ENCODE measurements around the gene ITPKA. TPM values are rescaled to one million over a fixed set of nuclear protein-coding genes. Genes with fewer than 3 reads are reported as not detected.
"Not testable (repeated sequence)": the region's sequence is repeated elsewhere in the genome, so short reads cannot be mapped to it uniquely, and the experiment has no call there.

ITPKA gene
- total RNA-seq, 1 donor from 2014 or later: 1.0 TPM

DNA sequence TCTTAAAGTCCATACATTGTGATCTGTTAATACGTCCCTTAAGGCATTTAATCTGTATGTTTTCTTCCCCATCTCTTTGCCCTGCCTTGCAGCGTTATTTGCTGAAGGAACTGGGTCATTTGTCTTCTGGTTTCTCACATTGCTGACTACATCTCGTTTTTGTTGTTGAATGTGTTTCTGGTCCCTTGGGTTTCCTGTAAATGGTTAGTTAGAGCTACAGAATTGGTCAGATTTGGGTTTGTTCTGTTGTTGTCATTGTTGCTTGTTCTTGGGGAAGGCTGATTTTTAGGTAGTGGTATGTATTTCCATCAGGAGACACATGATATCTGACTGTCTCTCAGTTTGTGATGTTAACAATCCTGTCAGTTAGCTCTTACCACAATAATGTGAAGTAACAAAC, 27.0 kb upstream of the ITPKA start:
- TF ChIP-seq, protein P1, sequence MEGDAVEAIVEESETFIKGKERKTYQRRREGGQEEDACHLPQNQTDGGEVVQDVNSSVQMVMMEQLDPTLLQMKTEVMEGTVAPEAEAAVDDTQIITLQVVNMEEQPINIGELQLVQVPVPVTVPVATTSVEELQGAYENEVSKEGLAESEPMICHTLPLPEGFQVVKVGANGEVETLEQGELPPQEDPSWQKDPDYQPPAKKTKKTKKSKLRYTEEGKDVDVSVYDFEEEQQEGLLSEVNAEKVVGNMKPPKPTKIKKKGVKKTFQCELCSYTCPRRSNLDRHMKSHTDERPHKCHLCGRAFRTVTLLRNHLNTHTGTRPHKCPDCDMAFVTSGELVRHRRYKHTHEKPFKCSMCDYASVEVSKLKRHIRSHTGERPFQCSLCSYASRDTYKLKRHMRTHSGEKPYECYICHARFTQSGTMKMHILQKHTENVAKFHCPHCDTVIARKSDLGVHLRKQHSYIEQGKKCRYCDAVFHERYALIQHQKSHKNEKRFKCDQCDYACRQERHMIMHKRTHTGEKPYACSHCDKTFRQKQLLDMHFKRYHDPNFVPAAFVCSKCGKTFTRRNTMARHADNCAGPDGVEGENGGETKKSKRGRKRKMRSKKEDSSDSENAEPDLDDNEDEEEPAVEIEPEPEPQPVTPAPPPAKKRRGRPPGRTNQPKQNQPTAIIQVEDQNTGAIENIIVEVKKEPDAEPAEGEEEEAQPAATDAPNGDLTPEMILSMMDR (IDR thresholded peaks at IDR 0.05; ENCODE audit: unreplicated experiment): no peak
- H3K4me1 Mint-ChIP-seq (ENCODE audit: low read depth): no peaks in the 10 kb centered on the region
- H3K27me3 Mint-ChIP-seq: no peaks in the 10 kb centered on the region
- H3K4me3 Mint-ChIP-seq (ENCODE audit: low read depth): no peak overlapping the region
- no peak for DNase-seq (ENCODE audit: low spot score, unreplicated experiment)
- no peak overlapping the region for H3K27ac Mint-ChIP-seq
- H3K9me3 Mint-ChIP-seq (ENCODE audit: low read depth): no peaks in the 10 kb centered on the region
- peaks cover 35% of the 10 kb centered on the region for H3K36me3 Mint-ChIP-seq (ENCODE audit: insufficient read depth)

DNA sequence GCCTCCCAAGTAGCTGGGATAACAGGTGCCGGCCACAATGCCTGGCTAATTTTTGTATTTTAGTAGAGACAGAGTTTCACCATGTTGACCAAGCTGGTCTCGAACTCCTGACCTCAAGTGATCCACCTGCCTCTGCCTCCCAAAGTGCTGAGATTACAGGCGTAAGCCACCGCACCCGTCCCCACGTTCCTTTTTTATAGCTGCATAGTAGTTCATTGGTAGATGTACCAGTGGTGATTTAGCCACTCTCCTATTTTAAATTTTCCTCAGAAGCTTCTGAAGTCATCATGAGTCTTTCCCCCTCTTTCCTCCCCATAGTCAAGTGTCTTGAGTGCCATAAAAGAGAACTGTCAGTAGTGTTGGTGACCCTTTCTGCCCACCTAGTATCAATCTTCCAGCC, 24.0 kb upstream of the ITPKA start:
- H3K27me3 Mint-ChIP-seq; H3K4me1 Mint-ChIP-seq (ENCODE audit: low read depth); H3K27ac Mint-ChIP-seq; DNase-seq (ENCODE audit: low spot score, unreplicated experiment); H3K4me3 Mint-ChIP-seq (ENCODE audit: low read depth); H3K9me3 Mint-ChIP-seq (ENCODE audit: low read depth): not testable (repeated sequence)
- peaks cover 23% of the 10 kb centered on the region for H3K36me3 Mint-ChIP-seq (ENCODE audit: insufficient read depth)

DNA sequence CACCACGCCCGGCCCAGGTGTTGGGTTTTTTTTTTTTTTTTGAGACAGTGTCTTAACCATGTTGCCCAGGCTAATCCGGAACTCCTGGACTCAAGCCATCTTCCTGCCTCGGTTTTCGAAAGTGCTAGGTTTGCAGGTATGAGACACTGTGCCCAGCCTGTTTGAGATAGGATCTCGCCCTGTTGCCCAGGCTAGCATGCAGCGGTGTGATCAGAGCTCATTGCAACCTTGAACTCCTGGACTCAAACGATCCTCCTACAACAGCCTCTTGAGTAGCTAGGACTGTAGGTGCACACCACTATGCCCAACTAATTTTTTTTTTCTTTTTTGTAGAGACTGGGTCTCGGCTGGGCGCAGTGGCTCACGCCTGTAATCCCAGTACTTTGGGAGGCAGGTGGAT, 20.3 kb upstream of the ITPKA start:
- Mint-ChIP-seq H3K36me3 (ENCODE audit: insufficient read depth) (peaks cover 25% of the 10 kb centered on the region), H3K9me3 (ENCODE audit: low read depth) (no peaks in the 10 kb centered on the region), H3K27me3 (no peaks in the 10 kb centered on the region), H3K4me3 (ENCODE audit: low read depth) (no peak overlapping the region), H3K27ac (no peak overlapping the region), H3K4me1 (ENCODE audit: low read depth) (no peaks in the 10 kb centered on the region)
- TF ChIP-seq, protein P1 (IDR thresholded peaks at IDR 0.05; ENCODE audit: unreplicated experiment): no peak
- no peak for DNase-seq (ENCODE audit: low spot score, unreplicated experiment)

DNA sequence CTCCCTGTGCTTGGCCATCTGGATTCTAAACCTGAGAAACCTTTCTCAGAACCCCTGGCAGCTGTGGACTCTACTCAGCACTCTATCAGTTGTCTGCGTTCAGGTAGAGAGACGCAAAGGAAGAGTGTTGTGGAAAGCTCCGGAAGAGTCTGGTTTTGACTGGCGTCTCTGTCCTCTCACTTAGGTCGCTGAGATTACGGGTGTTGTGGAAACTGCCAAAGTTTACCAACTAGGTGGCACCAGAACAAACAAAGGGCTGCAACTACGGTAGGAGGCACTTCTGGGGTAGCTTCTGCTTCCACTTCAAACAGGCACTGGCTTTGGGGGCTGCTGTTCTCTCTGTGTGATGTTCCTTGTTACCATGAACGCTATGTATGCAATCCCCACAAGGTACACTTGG, 19.2 kb upstream of the ITPKA start:
- H3K9me3 Mint-ChIP-seq (ENCODE audit: low read depth): no peaks in the 10 kb centered on the region
- H3K27me3 Mint-ChIP-seq: no peaks in the 10 kb centered on the region
- H3K4me3 Mint-ChIP-seq (ENCODE audit: low read depth): no peak overlapping the region
- no peak overlapping the region for H3K27ac Mint-ChIP-seq
- DNase-seq (ENCODE audit: low spot score, unreplicated experiment): no peak
- H3K4me1 Mint-ChIP-seq (ENCODE audit: low read depth): no peaks in the 10 kb centered on the region
- TF ChIP-seq, protein P1 (IDR thresholded peaks at IDR 0.05; ENCODE audit: unreplicated experiment): no peak
- peaks cover 20% of the 10 kb centered on the region for H3K36me3 Mint-ChIP-seq (ENCODE audit: insufficient read depth)

DNA sequence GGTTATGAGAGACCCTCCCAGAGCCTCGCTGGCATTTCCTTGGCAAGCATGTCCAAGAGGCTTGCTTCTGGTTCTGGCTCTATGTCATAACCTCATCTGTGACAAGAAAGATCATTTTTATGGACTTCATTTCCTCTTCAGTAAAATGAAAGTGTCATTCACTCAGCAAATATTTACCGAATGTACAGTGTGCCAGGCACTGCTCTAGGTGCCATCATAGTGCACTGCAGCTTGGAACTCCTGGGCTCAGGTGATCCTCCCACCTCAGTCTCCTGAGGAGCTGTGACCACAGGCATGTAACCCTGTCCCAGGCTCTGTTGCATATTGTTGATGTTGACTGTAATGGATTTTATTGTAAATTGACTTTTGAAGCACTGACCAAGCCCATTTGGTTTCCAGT, 18.7 kb upstream of the ITPKA start:
- H3K9me3 Mint-ChIP-seq (ENCODE audit: low read depth): no peaks in the 10 kb centered on the region
- DNase-seq (ENCODE audit: low spot score, unreplicated experiment): no peak
- H3K27ac Mint-ChIP-seq: no peak overlapping the region
- no peaks in the 10 kb centered on the region for H3K4me1 Mint-ChIP-seq (ENCODE audit: low read depth)
- no peaks in the 10 kb centered on the region for H3K27me3 Mint-ChIP-seq
- no peak overlapping the region for H3K4me3 Mint-ChIP-seq (ENCODE audit: low read depth)
- peaks cover 15% of the 10 kb centered on the region for H3K36me3 Mint-ChIP-seq (ENCODE audit: insufficient read depth)
- TF ChIP-seq, protein P1 (IDR thresholded peaks at IDR 0.05; ENCODE audit: unreplicated experiment): no peak

DNA sequence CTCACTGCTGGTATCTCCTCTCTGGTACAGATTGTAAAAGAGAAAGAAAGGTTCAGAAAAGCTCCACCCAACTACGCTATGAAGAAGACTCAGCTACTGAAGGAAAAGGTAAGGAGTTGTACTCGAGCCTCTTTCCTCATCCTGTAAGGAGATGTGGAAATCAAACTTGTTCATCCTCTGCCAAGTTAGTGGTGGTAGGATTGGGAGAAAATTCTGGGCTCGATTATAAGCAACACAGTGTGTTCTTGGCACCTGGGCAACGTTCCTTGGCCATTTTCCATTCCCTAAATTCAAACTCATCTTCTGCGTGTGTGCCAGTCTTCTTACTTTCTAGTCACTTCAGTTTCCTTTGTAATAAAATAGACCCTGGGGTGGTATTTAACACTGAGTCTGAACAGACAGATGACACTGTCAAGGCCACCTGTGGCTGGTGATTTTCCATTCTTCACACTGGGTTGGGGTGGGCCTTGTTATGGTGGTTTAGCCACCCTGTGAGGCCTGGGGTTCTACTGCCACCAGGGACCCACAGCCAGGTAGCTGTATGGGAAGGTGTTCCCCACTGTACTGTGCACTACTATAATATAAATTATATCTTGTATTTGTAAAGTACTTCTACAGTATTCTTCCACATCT, 17.1 kb upstream of the ITPKA start:
- H3K4me3 Mint-ChIP-seq (ENCODE audit: low read depth): no peak overlapping the region

More for the DNA sequence above, 17.1 kb upstream of the ITPKA start:
- TF ChIP-seq, protein P1 (IDR thresholded peaks at IDR 0.05; ENCODE audit: unreplicated experiment): no peak
- no peak overlapping the region for H3K27ac Mint-ChIP-seq
- no peaks in the 10 kb centered on the region for H3K9me3 Mint-ChIP-seq (ENCODE audit: low read depth)
- H3K36me3 Mint-ChIP-seq (ENCODE audit: insufficient read depth): peaks cover 22% of the 10 kb centered on the region
- no peak for DNase-seq (ENCODE audit: low spot score, unreplicated experiment)
- H3K27me3 Mint-ChIP-seq: no peaks in the 10 kb centered on the region
- H3K4me1 Mint-ChIP-seq (ENCODE audit: low read depth): no peaks in the 10 kb centered on the region

Measured in progenitor cell of endocrine pancreas (in vitro differentiated cells).